Measurements from ENCODE around the gene AKR1C3. TPM values are rescaled to one million over a fixed set of nuclear protein-coding genes. Genes with fewer than 3 reads are reported as not detected.
"Not testable (repeated sequence)": the region's sequence is repeated elsewhere in the genome, so short reads cannot be mapped to it uniquely, and the experiment has no call there.

AKR1C3 gene
- total RNA-seq, 5 donors from 2014 or later (not counting 1 experiment from before 2014, with no cell fraction given) = 1.1 to 13.6 (median 4.2) TPM

- no peak overlapping the region for H3K27ac ChIP-seq (ENCODE audit: low read length)
- DNase-seq (no peak), ATAC-seq (replicated peaks in 1 of 4) (no peak)
- no peaks in the 10 kb centered on the region for H3K27me3 ChIP-seq (replicated peaks in 1 of 2; ENCODE audit: control insufficient read depth in 2 of 2, extremely low read depth in 1 of 2, insufficient read depth in 2 of 2, low read length in 1 of 2)
- no CpG with 5 or more reads among the region's 6 CpGs for WGBS (ENCODE audit: insufficient coverage)
- no peaks in the 10 kb centered on the region for H3K36me3 ChIP-seq (ENCODE audit: control insufficient read depth in 2 of 2, extremely low read depth in 1 of 2, insufficient read depth in 1 of 2, low read length in 1 of 2)
- no peak overlapping the region for H3K27ac Mint-ChIP-seq
- peaks cover 5 to 10% (median 6%) of the 10 kb centered on the region in 3 donors for H3K4me1 Mint-ChIP-seq
- no peak overlapping the region for H3K4me3 Mint-ChIP-seq
- peaks cover 10 to 28% (median 11%) of the 10 kb centered on the region in 3 donors for H3K9me3 Mint-ChIP-seq
- no peak overlapping the region for H3K4me3 ChIP-seq (ENCODE audit: control insufficient read depth in 1 of 2, extremely low read depth in 1 of 2, low read length in 1 of 2)
- H3K4me1 ChIP-seq (ENCODE audit: control insufficient read depth in 1 of 2, extremely low read depth in 1 of 2, insufficient read depth in 2 of 2, low read length in 2 of 2) = no peaks in the 10 kb centered on the region
- ChIA-PET POLR2A (no interaction called here), CTCF (interaction anchor here in 1 of 2 donors (1.5 kb wide), 1 partner anchor 278 kb away, joined by 3 read pairs; no protein-coding TSS in a partner anchor)
- no peaks in the 10 kb centered on the region for H3K36me3 Mint-ChIP-seq
- H3K9me3 ChIP-seq = no peaks in the 10 kb centered on the region
- peaks cover 10 to 20% of the 10 kb centered on the region in 2 donors for H3K27me3 Mint-ChIP-seq
Measured at GRCh38 chr10:5092848-5093790, 1.1 kb upstream of the AKR1C3 start.

GRCh38 chr10:5095687-5096086, 1.5 kb downstream of the AKR1C3 start:
- POLR2A ChIA-PET = interaction anchor here in 1 of 2 donors (0.6 kb wide), 1 partner anchor 906 kb away, joined by 3 read pairs; no protein-coding TSS in a partner anchor
- WGBS (ENCODE audit: insufficient coverage) = no CpG with 5 or more reads among the region's 4 CpGs
- Mint-ChIP-seq H3K36me3 (no peaks in the 10 kb centered on the region), H3K27ac (no peak overlapping the region), H3K27me3 (peaks cover 3 to 15% of the 10 kb centered on the region in 2 donors), H3K4me1 (peaks cover 5 to 10% (median 6%) of the 10 kb centered on the region in 3 donors), H3K4me3 (peak overlapping the region in 1 of 3 donors; percentile 15), H3K9me3 (peaks cover 0 to 6% (median 4%) of the 10 kb centered on the region in 3 donors)
- Histone ChIP-seq H3K27ac (ENCODE audit: low read length) (no peak overlapping the region), H3K4me1 (ENCODE audit: control insufficient read depth in 1 of 2, extremely low read depth in 1 of 2, insufficient read depth in 2 of 2, low read length in 2 of 2) (no peaks in the 10 kb centered on the region), H3K9me3 (no peaks in the 10 kb centered on the region), H3K36me3 (ENCODE audit: control insufficient read depth in 2 of 2, extremely low read depth in 1 of 2, insufficient read depth in 1 of 2, low read length in 1 of 2) (no peaks in the 10 kb centered on the region), H3K4me3 (ENCODE audit: control insufficient read depth in 1 of 2, extremely low read depth in 1 of 2, low read length in 1 of 2) (no peak overlapping the region), H3K27me3 (replicated peaks in 1 of 2; ENCODE audit: control insufficient read depth in 2 of 2, extremely low read depth in 1 of 2, insufficient read depth in 2 of 2, low read length in 1 of 2) (no peaks in the 10 kb centered on the region)
- ATAC-seq (replicated peaks in 1 of 4) = no peak
- DNase-seq = no peak
- CTCF ChIA-PET = interaction anchor here in 1 of 2 donors (0.7 to 2.0 kb wide), 2 partner anchors 246 to 333 kb away, joined by 3 to 6 read pairs; no protein-coding TSS in a partner anchor

- no peaks in the 10 kb centered on the region for H3K4me1 ChIP-seq (ENCODE audit: control insufficient read depth in 1 of 2, extremely low read depth in 1 of 2, insufficient read depth in 2 of 2, low read length in 2 of 2)
- ChIA-PET POLR2A (no interaction called here), CTCF (interaction anchor here in 1 of 2 donors (0.7 to 1.8 kb wide), 2 partner anchors 247 to 332 kb away, joined by 3 to 5 read pairs; no protein-coding TSS in a partner anchor)
- no peak overlapping the region for H3K4me3 ChIP-seq (ENCODE audit: control insufficient read depth in 1 of 2, extremely low read depth in 1 of 2, low read length in 1 of 2)
- Mint-ChIP-seq H3K27ac (no peak overlapping the region), H3K36me3 (no peaks in the 10 kb centered on the region), H3K9me3 (peaks cover 0 to 2% (median 0%) of the 10 kb centered on the region in 3 donors), H3K4me3 (no peak overlapping the region), H3K4me1 (peaks cover 5 to 10% (median 6%) of the 10 kb centered on the region in 3 donors), H3K27me3 (peaks cover 0 to 12% of the 10 kb centered on the region in 2 donors)
- no peak for DNase-seq
- no peaks in the 10 kb centered on the region for H3K36me3 ChIP-seq (ENCODE audit: control insufficient read depth in 2 of 2, extremely low read depth in 1 of 2, insufficient read depth in 1 of 2, low read length in 1 of 2)
- no peaks in the 10 kb centered on the region for H3K9me3 ChIP-seq
- H3K27ac ChIP-seq (ENCODE audit: low read length) = no peak overlapping the region
- whole genome bisulfite sequencing (ENCODE audit: insufficient coverage) = no CpG with 5 or more reads among the region's 2 CpGs
- H3K27me3 ChIP-seq (replicated peaks in 1 of 2; ENCODE audit: control insufficient read depth in 2 of 2, extremely low read depth in 1 of 2, insufficient read depth in 2 of 2, low read length in 1 of 2) = no peaks in the 10 kb centered on the region
- no peak for ATAC-seq (replicated peaks in 1 of 4)
Measured at GRCh38 chr10:5096108-5096507, 1.9 kb downstream of the AKR1C3 start.

GRCh38 chr10:5102479-5102878, 8.3 kb downstream of the AKR1C3 start:
- not testable (repeated sequence) for H3K4me1 ChIP-seq (ENCODE audit: control insufficient read depth in 1 of 2, extremely low read depth in 1 of 2, insufficient read depth in 2 of 2, low read length in 2 of 2); H3K27ac Mint-ChIP-seq

GRCh38 chr10:5103481-5103880, 9.3 kb downstream of the AKR1C3 start:
- Mint-ChIP-seq H3K36me3 (peaks cover 3% of the 10 kb centered on the region), H3K27ac (no peak overlapping the region), H3K4me3 (no peak overlapping the region), H3K4me1 (no peaks in the 10 kb centered on the region), H3K9me3 (no peaks in the 10 kb centered on the region), H3K27me3 (peaks cover 0 to 6% of the 10 kb centered on the region in 2 donors)
- Histone ChIP-seq H3K27ac (ENCODE audit: low read length) (no peak overlapping the region), H3K36me3 (ENCODE audit: control insufficient read depth in 2 of 2, extremely low read depth in 1 of 2, insufficient read depth in 1 of 2, low read length in 1 of 2) (no peaks in the 10 kb centered on the region), H3K9me3 (no peaks in the 10 kb centered on the region), H3K4me1 (ENCODE audit: control insufficient read depth in 1 of 2, extremely low read depth in 1 of 2, insufficient read depth in 2 of 2, low read length in 2 of 2) (no peaks in the 10 kb centered on the region), H3K27me3 (replicated peaks in 1 of 2; ENCODE audit: control insufficient read depth in 2 of 2, extremely low read depth in 1 of 2, insufficient read depth in 2 of 2, low read length in 1 of 2) (no peaks in the 10 kb centered on the region), H3K4me3 (ENCODE audit: control insufficient read depth in 1 of 2, extremely low read depth in 1 of 2, low read length in 1 of 2) (no peak overlapping the region)
- 80% methylated on average over 1 of the region's 2 CpGs for WGBS (ENCODE audit: insufficient coverage)
- POLR2A ChIA-PET = no interaction called here
- DNase-seq (no peak), ATAC-seq (replicated peaks in 1 of 4) (no peak)
- CTCF ChIA-PET = no interaction called here

More at GRCh38 chr10:5102479-5102878, 8.3 kb downstream of the AKR1C3 start:
- no CpG with 5 or more reads among the region's 11 CpGs for WGBS (ENCODE audit: insufficient coverage)
- H3K9me3 Mint-ChIP-seq; H3K27me3 Mint-ChIP-seq; H3K4me3 ChIP-seq (ENCODE audit: control insufficient read depth in 1 of 2, extremely low read depth in 1 of 2, low read length in 1 of 2); H3K4me1 Mint-ChIP-seq; H3K27ac ChIP-seq (ENCODE audit: low read length); ATAC-seq (replicated peaks in 1 of 4); H3K4me3 Mint-ChIP-seq; H3K36me3 ChIP-seq (ENCODE audit: control insufficient read depth in 2 of 2, extremely low read depth in 1 of 2, insufficient read depth in 1 of 2, low read length in 1 of 2); H3K36me3 Mint-ChIP-seq; DNase-seq; H3K27me3 ChIP-seq (replicated peaks in 1 of 2; ENCODE audit: control insufficient read depth in 2 of 2, extremely low read depth in 1 of 2, insufficient read depth in 2 of 2, low read length in 1 of 2); POLR2A ChIA-PET; CTCF ChIA-PET; H3K9me3 ChIP-seq: not testable (repeated sequence)

- Histone ChIP-seq H3K27me3 (replicated peaks in 1 of 2; ENCODE audit: control insufficient read depth in 2 of 2, extremely low read depth in 1 of 2, insufficient read depth in 2 of 2, low read length in 1 of 2) (no peaks in the 10 kb centered on the region), H3K27ac (ENCODE audit: low read length) (no peak overlapping the region), H3K4me1 (ENCODE audit: control insufficient read depth in 1 of 2, extremely low read depth in 1 of 2, insufficient read depth in 2 of 2, low read length in 2 of 2) (no peaks in the 10 kb centered on the region), H3K4me3 (ENCODE audit: control insufficient read depth in 1 of 2, extremely low read depth in 1 of 2, low read length in 1 of 2) (no peak overlapping the region), H3K36me3 (ENCODE audit: control insufficient read depth in 2 of 2, extremely low read depth in 1 of 2, insufficient read depth in 1 of 2, low read length in 1 of 2) (no peaks in the 10 kb centered on the region), H3K9me3 (no peaks in the 10 kb centered on the region)
- WGBS (ENCODE audit: insufficient coverage) = 86% methylated on average over 1 of the region's 1 CpG
- ATAC-seq (replicated peaks in 1 of 4) = no peak
- no peak for DNase-seq
- peaks cover 0 to 4% of the 10 kb centered on the region in 2 donors for H3K27me3 Mint-ChIP-seq
- no peaks in the 10 kb centered on the region for H3K4me1 Mint-ChIP-seq
- no peaks in the 10 kb centered on the region for H3K9me3 Mint-ChIP-seq
- ChIA-PET POLR2A (no interaction called here), CTCF (interaction anchor here in 1 of 2 donors (0.9 kb wide), 1 partner anchor 16 kb away, joined by 3 read pairs; no protein-coding TSS in a partner anchor)
- no peak overlapping the region for H3K27ac Mint-ChIP-seq
- no peak overlapping the region for H3K4me3 Mint-ChIP-seq
- peaks cover 3% of the 10 kb centered on the region for H3K36me3 Mint-ChIP-seq
Measured at GRCh38 chr10:5105626-5106025, 11.4 kb downstream of the AKR1C3 start.

Measured in T-cell (primary cell).